Muscle layer of duodenum (tissue), 2 donors: ENCODE results near the gene LRRC4C.

Experiments used
- H3K27ac ChIP-seq: one replicate; pipeline ENCODE4 v1.7.0; 2013; ENCODE audit warnings: mild to moderate bottlenecking, low read length
- H3K27me3 ChIP-seq: one replicate; pipeline ENCODE4 v1.7.0; 2013; ENCODE audit warnings: low read depth, mild to moderate bottlenecking, control low read depth, low read length
- H3K36me3 ChIP-seq, 2 donors: one replicate each; pipeline ENCODE4 v1.7.0; 2013; ENCODE audit warnings: low read length in 2 of 2, control low read depth in 1 of 2, mild to moderate bottlenecking in 1 of 2; ENCODE audit not compliant: insufficient read depth in 2 of 2, control insufficient read depth in 1 of 2
- H3K4me1 ChIP-seq, 2 donors: one replicate each; pipeline ENCODE4 v1.7.0; 2013; ENCODE audit warnings: low read length in 2 of 2, mild to moderate bottlenecking in 2 of 2, control low read depth in 1 of 2, moderate library complexity in 1 of 2; ENCODE audit not compliant: insufficient read depth in 2 of 2, control insufficient read depth in 1 of 2
- H3K4me3 ChIP-seq, 2 donors: one replicate each; pipeline ENCODE4 v1.7.0; 2013; ENCODE audit warnings: low read length in 2 of 2, low read depth in 1 of 2, mild to moderate bottlenecking in 1 of 2
- H3K9me3 ChIP-seq, 2 donors: one replicate each; pipeline ENCODE4 v1.7.0; 2013; ENCODE audit warnings: low read length in 2 of 2, control low read depth in 1 of 2, mild to moderate bottlenecking in 1 of 2; ENCODE audit not compliant: control insufficient read depth in 1 of 2
- donor health status: healthy.

The LRRC4C gene

DNA sequence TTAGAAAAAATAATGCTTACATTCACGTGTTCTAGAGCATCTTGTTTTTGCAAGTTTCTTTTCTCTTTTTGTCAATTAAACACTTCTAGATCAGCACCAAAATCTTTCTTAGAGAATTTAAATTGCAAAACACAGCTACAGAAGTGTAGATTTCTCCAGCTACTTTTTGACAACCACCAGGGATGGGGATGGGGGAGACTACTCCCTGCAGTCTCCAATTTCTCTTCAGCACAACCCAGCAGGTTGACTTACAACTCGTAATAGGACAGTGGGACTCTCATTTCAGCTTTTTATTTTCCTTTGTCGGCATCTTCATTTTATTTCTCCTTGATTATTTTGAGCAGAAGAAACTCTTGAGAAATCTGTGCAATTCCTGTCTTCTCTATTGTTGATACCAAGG is 441.2 kb downstream of the LRRC4C start:
- H3K27me3 ChIP-seq = no peaks in the 10 kb centered on the region
- no peaks in the 10 kb centered on the region for H3K4me1 ChIP-seq
- no peak overlapping the region for H3K27ac ChIP-seq
- no peak overlapping the region for H3K4me3 ChIP-seq
- peaks cover 0 to 2% of the 10 kb centered on the region in 2 donors for H3K9me3 ChIP-seq
- no peaks in the 10 kb centered on the region for H3K36me3 ChIP-seq

DNA sequence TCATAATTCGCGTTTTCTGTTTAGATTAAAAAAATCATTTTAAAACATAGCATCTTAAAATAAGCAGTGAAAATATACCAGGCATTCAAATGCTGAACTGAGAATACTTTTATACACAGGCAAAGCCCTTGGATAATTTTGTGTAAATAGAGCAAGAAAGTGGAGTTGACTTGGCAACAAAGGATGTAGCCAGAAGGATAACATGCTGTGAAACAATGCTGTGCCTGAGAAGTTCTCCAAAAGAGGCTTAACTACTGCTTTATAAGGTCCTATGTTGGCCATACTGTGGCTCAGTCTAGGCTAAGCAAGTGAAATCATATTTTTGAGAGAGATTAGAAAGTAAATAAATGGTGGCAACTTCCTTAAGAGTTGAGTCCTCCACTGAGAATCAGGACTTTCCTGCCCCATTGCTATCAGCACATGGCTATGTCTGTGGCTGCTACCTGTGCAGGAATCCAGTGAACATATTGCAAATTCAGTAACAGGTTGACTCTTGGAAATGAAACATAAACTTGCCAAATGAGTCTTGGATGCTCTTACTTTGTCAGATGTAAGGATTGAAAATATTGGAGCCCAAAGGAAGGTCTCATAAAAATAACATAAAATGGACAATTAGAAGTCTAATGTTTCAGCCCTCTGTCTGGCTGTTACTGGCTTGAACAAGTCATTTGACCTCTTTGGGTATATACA is 448.9 kb downstream of the LRRC4C start:
- Histone ChIP-seq H3K9me3 (no peaks in the 10 kb centered on the region), H3K27me3 (no peaks in the 10 kb centered on the region), H3K36me3 (no peaks in the 10 kb centered on the region), H3K4me3 (no peak overlapping the region), H3K27ac (no peak overlapping the region), H3K4me1 (no peaks in the 10 kb centered on the region)

DNA sequence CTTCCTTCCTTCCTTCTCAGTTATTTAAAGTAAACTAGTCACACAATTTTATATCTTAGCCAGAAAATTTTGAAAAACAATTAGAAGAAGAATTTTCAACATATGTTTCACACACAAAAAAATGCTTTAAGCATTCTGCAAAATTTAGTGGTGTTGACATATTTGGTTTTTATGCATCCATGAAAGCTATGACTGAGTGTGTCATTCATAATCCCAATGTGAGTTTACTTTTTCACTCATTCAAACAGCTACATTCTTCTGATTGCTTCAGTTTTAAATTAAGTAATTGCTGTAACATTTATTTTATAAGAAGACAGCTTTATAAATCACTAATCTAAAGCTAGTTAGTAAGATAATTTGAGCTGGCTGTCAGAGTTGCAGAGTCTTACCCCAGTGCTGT is 453.5 kb downstream of the LRRC4C start:
- no peak overlapping the region for H3K27ac ChIP-seq
- no peaks in the 10 kb centered on the region for H3K9me3 ChIP-seq
- no peak overlapping the region for H3K4me3 ChIP-seq
- H3K27me3 ChIP-seq = no peaks in the 10 kb centered on the region
- no peaks in the 10 kb centered on the region for H3K4me1 ChIP-seq
- H3K36me3 ChIP-seq = no peaks in the 10 kb centered on the region

DNA sequence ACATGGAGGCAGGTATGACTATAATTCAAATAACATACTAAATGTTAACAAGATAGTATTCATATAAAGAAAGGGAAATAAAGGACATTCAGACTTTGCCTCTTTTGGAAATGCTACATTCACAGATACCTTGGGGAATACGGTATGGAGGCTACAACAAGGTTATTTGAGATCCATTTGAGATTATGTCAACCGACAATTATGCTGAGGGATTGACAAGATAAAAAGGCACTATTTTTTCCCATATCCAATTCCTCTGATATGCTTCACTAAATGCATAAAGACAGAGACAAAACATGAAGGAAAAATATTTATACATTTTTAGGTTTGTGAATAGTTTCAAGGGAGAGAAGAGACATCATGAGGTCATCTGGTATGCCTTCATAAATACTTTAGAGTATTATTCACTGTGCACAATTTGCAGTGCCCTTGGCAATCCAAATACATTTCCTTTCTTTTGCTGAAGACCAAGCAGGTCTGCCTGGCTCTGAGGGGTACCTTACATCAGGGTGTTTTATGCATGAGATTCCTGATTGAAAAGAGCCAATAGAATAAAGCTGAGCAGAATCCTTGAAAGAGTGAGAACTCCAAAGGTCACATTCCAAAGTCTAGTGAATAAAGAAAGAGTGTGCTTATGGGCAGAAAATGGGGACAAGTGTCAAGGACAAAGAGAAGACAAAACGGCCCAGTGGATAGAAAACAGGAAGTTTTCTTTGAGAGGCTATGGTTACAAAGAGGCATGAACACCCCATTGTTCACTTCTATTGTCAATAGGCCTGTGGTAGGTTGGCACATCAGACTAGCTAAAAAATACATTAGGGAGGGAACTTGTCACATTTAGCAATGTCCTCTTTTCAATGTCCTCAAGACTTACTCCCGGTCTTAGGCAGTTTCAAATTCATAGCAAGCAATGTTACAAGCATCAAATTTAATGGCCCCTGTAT is 455.8 kb downstream of the LRRC4C start:
- no peaks in the 10 kb centered on the region for H3K4me1 ChIP-seq
- no peaks in the 10 kb centered on the region for H3K27me3 ChIP-seq
- H3K4me3 ChIP-seq = no peak overlapping the region
- no peak overlapping the region for H3K27ac ChIP-seq
- H3K9me3 ChIP-seq = no peaks in the 10 kb centered on the region
- no peaks in the 10 kb centered on the region for H3K36me3 ChIP-seq

DNA sequence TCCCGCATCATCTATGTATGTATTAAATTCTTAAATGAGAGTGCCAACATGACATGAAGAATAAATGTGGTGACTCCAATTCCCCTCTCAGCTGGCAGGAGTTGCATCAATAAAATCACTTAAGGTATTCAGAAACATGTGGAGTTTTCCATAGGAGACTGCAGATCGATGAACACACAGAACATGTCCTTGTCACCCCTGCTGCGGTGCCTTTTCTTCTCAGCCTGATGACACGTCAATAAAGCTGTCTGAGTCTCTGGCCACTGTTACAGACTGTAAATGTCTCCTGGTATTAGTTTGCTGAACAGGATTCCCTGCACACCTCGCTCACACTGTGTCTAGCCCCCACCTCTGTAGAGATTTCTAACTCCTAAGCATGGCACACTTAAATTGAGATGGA is 460.5 kb downstream of the LRRC4C start:
- no peaks in the 10 kb centered on the region for H3K4me1 ChIP-seq
- no peaks in the 10 kb centered on the region for H3K27me3 ChIP-seq
- H3K4me3 ChIP-seq = no peak overlapping the region
- H3K9me3 ChIP-seq = no peaks in the 10 kb centered on the region
- H3K36me3 ChIP-seq = no peaks in the 10 kb centered on the region
- H3K27ac ChIP-seq = no peak overlapping the region

DNA sequence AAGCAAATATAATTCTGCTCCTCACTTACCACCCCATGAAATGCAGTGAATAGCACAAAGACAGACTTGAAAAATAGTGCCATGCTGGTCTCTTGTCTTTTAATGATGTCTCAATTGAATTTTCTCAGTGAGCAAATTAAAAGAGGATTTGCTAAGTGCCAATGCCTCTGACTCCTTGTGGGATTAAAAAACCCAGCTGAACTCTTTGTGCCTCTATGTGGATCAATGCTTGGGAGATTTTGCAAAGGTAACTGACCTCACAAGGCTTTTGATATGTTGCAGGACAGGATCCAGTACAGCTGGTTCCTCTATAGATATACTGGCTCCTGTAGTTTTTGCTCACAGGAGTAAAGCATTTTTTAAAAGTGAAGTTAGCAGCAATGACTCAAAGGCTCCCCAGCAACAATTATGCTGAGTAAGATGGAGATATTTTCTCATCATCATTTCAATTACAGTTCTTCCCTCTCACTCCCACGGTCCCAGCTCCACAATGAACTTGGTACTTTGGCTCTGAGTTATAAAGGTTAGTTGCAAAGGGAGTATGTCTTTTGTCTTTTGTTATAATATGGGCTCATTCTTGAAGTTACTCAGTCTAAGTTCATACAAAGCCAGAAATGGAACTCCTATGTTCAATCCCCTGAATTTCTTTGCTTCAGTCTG is 471.5 kb downstream of the LRRC4C start:
- no peaks in the 10 kb centered on the region for H3K27me3 ChIP-seq
- H3K9me3 ChIP-seq = no peaks in the 10 kb centered on the region
- H3K4me3 ChIP-seq = no peak overlapping the region
- H3K4me1 ChIP-seq = no peaks in the 10 kb centered on the region
- no peaks in the 10 kb centered on the region for H3K36me3 ChIP-seq
- H3K27ac ChIP-seq = no peak overlapping the region

DNA sequence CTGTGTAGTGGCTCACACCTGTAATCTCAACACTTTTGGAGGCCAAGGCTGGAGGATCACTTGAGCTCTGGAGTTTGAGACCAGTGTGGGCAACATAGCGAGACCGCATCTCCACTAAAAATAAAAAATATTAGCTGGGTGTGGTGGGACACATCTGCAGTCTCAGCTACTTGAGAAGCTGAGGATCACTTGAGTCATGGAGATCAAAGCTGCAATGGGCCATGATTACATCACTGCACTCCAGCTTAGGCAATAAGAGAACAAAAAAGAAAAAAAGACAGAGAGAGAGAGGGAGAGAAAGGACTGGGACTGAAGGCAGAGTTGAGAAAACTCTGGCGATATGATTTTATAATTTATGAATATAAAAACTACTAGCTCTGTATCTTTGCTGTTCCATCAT is 473.1 kb downstream of the LRRC4C start:
- Histone ChIP-seq H3K36me3 (no peaks in the 10 kb centered on the region), H3K27ac (no peak overlapping the region), H3K9me3 (no peaks in the 10 kb centered on the region), H3K27me3 (no peaks in the 10 kb centered on the region), H3K4me3 (no peak overlapping the region), H3K4me1 (no peaks in the 10 kb centered on the region)

DNA sequence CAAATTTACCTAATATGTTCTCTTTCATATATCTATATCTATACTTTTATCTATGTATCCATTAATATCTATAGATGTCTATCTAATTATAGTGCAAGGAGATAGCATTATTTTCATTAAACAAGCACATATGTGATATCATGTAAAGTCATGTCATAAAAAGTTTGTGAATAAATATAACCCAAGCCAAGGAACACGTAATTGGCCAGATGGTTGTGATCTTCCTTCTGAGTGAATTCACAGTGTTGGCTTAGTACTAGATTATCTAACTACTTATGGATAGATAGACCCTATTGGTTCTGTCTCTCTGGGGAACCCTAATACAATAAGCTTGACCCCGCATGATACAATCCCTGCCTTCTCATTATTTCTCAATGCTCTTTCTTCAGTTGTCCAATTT is 484.4 kb downstream of the LRRC4C start:
- Histone ChIP-seq H3K36me3 (no peaks in the 10 kb centered on the region), H3K9me3 (peaks cover 0 to 12% of the 10 kb centered on the region in 2 donors), H3K27ac (no peak overlapping the region), H3K4me1 (no peaks in the 10 kb centered on the region), H3K27me3 (no peaks in the 10 kb centered on the region), H3K4me3 (no peak overlapping the region)

DNA sequence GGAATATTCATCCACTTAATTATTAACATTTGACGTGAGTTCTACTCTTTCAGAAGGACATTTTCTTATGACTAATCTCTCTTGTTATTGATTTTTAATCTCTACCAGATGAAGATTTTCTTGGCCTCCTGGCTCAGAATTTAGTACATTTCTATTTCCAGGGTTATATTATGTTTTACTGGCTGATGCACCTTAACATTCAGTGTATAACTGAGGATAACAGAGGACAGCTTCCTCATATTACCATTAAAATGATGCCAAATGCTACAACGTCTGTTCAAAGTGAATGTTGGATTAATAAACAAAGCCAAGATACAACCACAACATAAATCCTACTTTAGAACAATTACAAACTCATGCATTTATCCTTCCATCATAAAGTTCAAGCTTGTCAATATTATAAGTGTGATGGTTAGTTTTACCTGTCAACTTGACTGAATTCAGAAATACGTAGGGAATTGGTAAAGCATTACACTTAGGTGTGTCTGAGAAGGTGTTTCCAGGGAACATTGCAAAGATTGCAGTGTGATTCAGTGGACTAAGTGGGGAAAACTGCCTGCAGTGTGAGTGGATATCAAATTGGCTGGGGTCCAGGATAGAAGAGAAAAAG is 485.2 kb downstream of the LRRC4C start:
- H3K36me3 ChIP-seq = no peaks in the 10 kb centered on the region
- no peaks in the 10 kb centered on the region for H3K4me1 ChIP-seq
- no peaks in the 10 kb centered on the region for H3K27me3 ChIP-seq
- no peak overlapping the region for H3K4me3 ChIP-seq
- no peak overlapping the region for H3K27ac ChIP-seq
- peaks cover 0 to 15% of the 10 kb centered on the region in 2 donors for H3K9me3 ChIP-seq

DNA sequence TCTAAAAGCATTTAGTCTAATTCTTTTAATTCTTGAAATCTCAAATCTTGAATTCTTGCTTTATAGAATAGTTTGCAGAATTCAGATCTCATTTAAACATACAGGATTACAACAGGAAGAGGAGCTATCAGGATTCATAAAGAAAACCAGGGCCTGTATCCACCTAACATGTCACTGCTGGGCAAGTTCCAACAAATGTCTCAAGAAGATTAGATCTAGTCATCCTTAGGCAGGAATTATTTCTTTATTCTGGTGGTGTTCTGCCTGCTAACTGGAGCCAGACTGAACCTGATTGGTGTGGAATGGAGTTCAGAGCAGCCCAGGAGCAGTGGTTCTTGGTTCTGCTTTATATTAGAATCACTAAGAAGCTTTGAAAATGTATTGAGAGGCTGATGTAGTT is 500.7 kb downstream of the LRRC4C start:
- Histone ChIP-seq H3K27ac (no peak overlapping the region), H3K36me3 (no peaks in the 10 kb centered on the region), H3K9me3 (no peaks in the 10 kb centered on the region), H3K27me3 (no peaks in the 10 kb centered on the region), H3K4me1 (no peaks in the 10 kb centered on the region), H3K4me3 (no peak overlapping the region)

DNA sequence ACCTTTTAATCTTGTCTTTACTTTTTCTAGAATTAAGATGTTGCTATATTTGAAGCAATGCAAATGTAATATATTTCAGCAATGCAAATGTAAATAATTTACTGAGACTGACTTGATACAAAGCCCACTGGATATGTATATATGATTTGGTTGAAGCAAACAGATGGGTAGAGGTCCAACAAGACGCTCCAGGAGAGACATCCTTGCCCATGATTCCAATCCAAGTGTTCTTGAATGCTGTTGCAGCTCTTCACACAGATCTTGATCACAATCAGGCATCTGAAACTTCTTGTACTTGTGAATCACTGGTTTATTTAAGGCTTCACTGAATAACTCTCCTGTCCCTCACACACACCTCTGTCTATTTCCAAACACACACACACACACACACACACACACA is 507.0 kb downstream of the LRRC4C start:
- H3K4me3 ChIP-seq = no peak overlapping the region
- H3K4me1 ChIP-seq = no peaks in the 10 kb centered on the region
- H3K9me3 ChIP-seq = peaks cover 0 to 2% of the 10 kb centered on the region in 2 donors

More for the DNA sequence above, 507.0 kb downstream of the LRRC4C start:
- no peak overlapping the region for H3K27ac ChIP-seq
- H3K36me3 ChIP-seq = no peaks in the 10 kb centered on the region
- H3K27me3 ChIP-seq = no peaks in the 10 kb centered on the region
